DMS53 treated with DMSO at 0.1 percent for 48 hours (cell line): ENCODE measurements around the gene RELT.
A peak's percentile ranks its signal among the peaks of the same experiment; 100 is the strongest.

Source experiments
- DNase-seq: peaks from one replicate; lab custom pipeline; 2025; ENCODE audit not compliant: unreplicated experiment; lab: John Stamatoyannopoulos, UW

RELT gene

GRCh38 chr11:73376160-73376802 is at the start of gene RELT:
Gene RELT, plus strand, starts transcription at chr11:73376399. Its CDS starts 12,738 bp downstream, at chr11:73389137.
- peak; percentile 93 for DNase-seq

DNA sequence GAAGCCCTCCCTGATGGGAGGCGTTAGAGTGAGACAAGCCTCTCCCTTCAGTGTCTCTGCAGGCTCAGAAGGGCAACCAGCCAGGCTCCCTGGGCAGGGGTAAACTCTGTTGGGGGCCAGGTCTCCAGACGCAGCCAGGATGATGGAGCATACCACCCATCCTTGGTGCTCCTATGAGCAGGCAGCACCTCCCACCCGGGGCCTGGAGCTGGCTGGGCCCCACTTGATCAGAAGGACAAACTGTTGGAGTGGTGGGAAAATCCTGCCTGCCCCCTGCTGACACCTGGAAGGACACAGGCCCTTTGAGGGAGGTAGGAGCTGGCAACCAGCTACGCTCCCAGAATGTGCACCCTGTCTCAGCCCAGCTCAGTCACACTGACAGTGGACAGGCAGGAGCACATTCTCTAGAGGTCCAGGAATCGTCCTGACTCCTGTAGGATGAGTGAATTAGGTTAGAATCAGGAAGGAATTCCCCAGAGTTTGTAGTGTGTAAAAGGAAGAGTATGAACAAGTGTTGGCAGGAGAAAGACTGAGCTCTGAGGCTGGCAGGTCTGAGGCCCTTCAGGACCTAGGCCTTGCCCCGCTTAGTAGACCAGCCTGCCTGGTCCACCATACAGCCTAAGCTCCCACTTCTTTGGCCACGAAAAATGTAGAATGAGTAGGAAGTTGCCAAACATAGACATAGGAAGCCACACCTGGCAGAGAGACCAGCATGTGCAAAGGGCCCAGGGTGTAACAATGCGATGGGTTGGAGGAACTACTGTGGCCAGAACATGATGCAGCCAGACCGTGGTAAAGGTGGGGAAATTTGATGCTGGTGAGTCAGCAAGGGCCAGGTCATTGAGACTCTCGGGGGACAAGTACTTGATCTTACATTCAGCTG is 49.0 kb upstream of the RELT start:
- DNase-seq = no peak

DNA sequence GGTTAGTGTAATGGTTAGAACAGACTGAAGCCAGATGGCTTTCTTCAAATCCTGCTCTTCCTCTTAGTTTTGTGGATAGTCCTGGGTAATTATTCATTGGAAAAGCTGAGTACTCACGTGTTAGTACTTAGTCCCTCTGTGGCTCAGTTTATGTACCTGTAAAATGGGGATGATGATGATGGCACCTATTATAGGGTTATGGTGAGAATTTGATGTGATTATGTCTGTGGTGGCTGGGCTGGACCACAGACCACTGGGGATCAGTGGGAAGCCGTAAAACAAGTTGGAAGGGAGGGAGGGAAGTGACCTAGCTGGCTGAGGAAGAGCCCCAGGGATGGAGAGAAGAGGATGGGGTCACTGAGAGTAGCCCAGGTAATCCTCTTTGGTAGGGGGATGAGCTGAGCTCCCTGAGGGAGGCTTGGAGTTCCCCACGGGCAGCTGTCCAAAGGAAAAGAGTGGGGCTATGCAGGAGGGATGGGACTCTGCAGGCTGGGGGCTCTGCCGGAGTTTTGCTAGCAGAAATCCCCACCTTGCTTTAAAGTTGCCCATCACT is 48.3 kb upstream of the RELT start:
- DNase-seq = no peak

- no peak for DNase-seq
Observed at GRCh38 chr11:73330569-73331093, 45.6 kb upstream of the RELT start.

- no peak for DNase-seq
Observed at GRCh38 chr11:73331138-73331916, 44.9 kb upstream of the RELT start.

GRCh38 chr11:73333173-73333572 is 43.0 kb upstream of the RELT start:
- no peak for DNase-seq

- DNase-seq = no peak
Observed at GRCh38 chr11:73333640-73334383, 42.4 kb upstream of the RELT start.

- no peak for DNase-seq
Observed at GRCh38 chr11:73334384-73335203, 41.6 kb upstream of the RELT start.

DNA sequence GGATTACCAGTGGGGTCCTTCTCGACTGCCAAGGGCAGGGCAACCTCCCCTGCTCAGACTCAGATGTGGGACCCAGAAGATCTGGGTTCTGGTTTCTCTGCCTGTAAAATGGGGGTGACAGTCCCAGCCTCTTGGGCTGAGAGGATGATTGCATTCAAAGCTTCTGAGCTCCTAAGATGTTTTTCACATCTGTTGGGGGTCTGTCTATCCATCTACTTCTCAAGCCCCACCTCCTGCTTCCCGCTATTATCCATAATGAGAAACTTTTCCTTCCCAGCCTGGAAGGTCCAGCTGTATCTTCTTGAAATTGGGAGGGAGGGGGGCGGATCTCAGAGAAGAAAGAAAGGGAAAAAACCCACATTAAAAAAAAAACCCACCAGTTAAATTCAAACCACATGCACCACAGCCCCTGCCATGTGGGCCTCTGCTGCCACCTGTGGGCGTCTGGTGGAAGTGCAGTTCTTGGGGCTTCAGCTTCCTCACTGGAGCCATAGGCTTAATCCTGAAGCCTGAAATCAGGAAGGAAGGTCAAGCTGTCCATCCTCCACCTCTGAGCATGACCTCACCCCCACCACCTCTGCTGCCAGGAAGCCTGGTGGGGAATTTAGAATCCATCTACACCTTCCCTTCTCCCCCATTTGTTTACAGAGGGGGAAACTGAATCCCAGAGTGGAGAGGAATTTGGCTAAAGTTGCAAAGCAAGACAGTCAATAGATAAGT is 40.8 kb upstream of the RELT start:
- DNase-seq = peak; percentile 88

DNA sequence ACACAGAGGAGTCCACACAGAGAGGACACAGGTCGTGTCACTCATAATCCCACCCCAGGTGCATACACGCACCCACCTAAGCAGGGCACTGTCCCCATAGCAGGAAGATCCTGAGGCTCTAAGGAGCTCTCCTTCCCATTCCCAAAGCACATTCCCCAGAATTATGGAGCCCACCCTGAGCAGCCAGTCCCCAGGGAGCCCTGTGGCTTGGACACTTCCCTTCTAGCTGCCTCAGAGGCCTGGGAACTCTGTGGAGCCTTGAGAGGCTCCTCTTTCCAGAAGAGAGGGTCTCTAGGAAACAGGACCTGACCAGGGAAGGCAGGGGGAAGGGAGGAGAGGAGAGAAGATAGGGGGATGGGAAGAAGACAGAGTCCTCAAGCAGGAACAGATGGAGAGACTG is 38.4 kb upstream of the RELT start:
- DNase-seq = no peak

DNA sequence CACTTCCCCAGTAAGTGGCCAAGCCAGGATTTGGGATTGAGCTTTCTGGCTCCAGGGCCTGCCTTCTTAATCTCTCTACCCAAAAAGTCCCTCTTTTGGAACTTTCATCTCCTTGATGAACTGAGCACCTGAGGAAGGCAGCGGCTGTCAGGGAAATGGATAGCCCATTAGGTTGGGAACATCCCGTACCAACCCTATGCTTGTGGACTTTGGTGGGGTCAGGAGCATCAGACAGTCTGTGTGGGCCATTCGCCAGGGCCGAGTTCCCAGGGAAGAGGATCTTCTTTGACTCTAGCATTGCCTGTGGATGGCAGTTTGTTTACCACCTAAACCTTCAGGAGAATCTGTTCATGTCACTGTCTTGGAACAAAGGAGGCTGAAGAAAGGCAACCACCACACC is 37.9 kb upstream of the RELT start:
- DNase-seq = no peak

DNA sequence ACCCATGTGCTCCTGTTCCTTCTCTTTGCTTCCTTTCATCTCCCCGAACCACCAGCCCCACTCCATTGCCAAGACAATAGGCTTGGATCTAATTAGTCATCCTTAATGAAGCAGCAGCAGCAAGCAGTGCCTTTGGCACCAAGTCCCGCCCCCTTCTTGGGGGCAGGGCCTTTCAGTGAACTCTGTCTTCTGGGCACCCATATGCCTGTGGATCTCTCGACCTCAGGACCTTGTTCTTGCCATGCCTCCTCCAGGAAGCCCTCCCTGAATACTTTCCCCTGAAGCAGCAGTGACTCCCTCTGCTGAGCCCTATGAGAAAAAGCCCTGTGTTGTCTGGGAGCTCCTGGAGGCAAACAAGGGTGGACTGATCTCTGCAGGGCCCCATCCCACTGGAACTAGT is 36.0 kb upstream of the RELT start:
- DNase-seq = no peak

DNA sequence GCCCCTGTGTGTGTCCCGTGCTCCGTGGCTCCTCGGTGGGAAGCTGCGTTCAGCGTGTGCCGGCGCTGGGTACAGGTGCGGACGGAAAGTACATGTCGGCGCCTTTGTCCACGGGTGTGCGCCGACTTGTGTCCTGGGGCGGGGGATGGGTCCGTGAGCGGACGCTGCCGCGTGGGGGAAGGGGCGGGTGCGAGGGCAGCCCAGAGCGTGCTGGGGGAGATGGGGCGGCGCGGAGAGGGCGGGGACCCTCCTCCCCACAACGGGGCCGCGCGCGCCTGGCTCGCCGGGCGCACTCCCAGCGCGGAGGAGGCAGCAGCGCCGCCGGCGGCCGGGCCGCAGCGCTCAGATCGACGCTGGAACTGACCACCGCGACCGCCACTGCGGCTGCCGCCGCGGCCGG is 33.6 kb upstream of the RELT start:
- peak; percentile 50 for DNase-seq

DNA sequence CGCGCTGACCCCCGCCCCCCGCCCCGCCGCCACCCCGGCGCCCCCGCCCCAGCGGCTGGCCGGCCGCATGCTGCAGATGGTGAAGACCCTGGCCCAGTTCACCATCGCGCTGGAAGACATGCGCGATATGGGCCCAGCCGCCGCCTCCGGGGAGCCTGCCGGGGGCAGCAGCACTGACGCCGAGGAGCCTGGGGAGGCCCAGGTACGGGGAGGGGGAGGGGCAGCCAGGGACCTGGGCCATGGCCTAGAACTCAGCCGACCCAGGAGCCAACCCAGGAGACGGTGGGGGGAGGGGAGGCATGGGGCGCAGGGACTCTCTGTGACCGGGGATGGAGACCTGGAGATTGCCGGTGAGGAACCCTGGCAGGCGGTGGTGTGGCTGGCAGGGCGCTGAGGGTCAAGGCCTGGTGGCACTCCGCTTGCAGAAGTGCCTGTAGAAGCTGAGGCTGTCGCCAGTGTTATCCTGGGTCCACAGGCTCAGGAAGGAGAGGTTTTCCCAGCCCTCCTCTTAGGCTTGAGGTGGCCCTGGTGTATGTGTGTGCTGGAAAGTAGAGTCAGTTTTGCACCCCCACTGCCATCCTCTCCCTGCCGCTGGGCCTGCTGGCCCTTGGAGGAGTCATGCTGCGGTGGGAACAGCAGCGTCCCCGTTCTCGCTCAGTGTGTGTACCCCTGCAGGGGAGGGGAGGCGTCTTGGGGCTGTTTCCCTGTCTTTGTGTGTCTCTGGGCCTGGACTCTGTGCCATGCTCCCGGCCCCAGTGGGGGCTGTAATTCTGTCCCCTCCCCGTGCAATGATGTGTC is 32.9 kb upstream of the RELT start:
- peak; percentile 14 for DNase-seq

DNA sequence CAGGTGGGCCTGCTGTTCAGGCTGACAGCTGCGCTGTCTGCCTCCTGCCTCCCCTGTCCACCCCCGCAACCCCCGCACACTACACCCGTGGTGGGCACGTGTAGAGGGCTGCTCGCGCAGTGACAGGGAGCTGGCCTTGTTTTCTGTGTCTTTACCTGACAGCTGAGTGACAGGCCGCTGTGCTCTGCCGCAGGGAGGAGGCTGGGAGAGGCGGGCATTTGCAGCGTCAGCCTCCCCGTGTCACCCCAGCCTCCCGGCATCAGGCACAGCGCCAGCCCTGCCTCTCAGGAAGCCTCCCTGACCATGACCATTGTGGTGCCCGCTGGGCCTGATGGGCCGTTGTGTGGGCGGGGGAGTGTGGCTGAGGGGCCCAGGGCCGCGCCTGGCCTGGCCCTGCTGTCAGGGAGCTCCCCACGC is 32.0 kb upstream of the RELT start:
- DNase-seq = no peak

GRCh38 chr11:73345481-73346160 is 30.6 kb upstream of the RELT start:
- DNase-seq = no peak

DNA sequence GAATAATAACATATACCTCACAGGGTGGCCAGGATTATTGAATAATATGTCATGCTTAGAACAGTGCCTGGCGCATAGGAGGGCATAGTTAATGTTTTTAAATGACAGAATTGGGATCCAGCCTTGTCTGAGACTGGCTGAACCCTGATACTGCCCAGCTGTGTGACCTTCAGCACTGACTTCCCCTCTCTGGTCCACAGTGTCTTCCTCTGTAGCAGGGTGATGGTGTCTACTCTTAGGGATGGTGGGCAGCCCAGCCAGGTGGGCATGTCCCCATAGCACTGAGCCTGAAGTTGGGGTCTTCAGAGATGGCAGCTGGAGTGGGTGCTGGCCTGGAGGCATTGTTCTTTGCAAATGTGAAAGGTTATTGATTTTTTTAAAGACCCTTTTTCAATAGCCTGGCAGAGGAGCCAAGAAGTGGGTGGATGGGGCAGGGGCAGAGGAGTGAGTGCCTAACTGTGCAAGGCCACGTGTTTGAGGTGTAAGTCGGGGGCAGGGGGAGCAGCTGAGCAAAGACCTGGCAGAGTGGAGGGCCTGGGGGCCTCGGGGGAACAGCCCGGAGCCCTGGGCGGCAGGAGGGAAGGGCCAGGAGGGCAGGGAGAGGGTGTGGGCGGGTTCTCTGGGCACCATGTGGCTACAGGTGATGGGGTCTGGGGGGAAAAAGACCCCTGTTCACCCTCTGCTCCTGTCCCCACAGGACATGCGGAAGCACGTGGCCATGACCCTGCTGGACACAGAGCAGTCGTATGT is 29.8 kb upstream of the RELT start:
- DNase-seq = no peak
